PFSK-1 (cell line): ENCODE data around the gene TMEM82.

Experiments used
- FOXP2 ChIP-seq: optimal IDR thresholded peaks from 2 replicates; pipeline ENCODE3; 2011; ENCODE audit warnings: borderline replicate concordance, control low read depth, inconsistent platforms; ENCODE audit not compliant: insufficient read depth; ENCODE audit errors: extremely low read length, extremely low read depth
- POLR2AphosphoS5 ChIP-seq: IDR thresholded peaks from 2 replicates; pipeline ENCODE4 v1.6.1; 2012; ENCODE audit warnings: low read depth, mild to moderate bottlenecking, control low read depth, low read length, moderate library complexity
- SIN3A ChIP-seq: IDR thresholded peaks from 2 replicates; pipeline ENCODE4 v1.6.1; 2012; ENCODE audit warnings: mild to moderate bottlenecking, low read length, moderate library complexity, borderline replicate concordance; ENCODE audit not compliant: insufficient read depth
- TAF1 ChIP-seq: IDR thresholded peaks from 2 replicates; pipeline ENCODE4 v1.6.1; 2012; ENCODE audit warnings: low read length, control low read depth, borderline replicate concordance; ENCODE audit not compliant: insufficient read depth
- TF ChIP-seq, protein P1 (sequence below), 2 experiments: IDR thresholded peaks; 2 replicates each; pipeline versions ENCODE4 v1.6.1 to v1.8.0; 2011 to 2012; ENCODE audit warnings: low read depth in 2 of 2, low read length in 2 of 2, control low read depth in 1 of 2, inconsistent platforms in 1 of 2, mild to moderate bottlenecking in 1 of 2, moderate library complexity in 1 of 2; ENCODE audit not compliant: insufficient read depth in 1 of 2

The TMEM82 gene

DNA sequence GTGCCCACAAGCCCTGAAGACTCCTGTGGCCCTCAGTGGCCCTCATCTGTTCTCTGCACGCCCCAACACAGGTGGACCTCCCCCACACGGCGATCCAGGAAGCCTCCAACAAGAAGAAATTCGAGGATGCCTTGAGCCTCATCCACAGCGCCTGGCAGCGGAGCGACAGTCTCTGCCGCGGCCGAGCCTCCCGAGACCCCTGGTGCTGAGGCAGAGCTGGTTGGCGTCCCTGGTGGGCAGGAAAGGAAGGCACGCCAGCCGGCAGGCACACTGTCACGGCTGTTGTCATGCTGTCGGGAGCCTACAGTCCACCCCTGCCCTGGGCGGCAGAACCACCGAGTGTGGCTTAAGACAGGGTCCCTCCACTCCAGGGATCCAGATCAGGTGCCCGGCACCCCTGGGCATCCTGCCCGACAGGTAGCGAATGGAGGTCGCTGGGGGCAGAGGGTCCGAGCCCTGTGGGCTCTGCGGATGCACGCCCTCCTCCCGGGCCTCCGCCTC, 8.5 kb upstream of the TMEM82 start:
- no peak for TF ChIP-seq FOXP2
- no peak for TF ChIP-seq SIN3A
- no peak for TF ChIP-seq POLR2AphosphoS5
- TF ChIP-seq, protein P1, sequence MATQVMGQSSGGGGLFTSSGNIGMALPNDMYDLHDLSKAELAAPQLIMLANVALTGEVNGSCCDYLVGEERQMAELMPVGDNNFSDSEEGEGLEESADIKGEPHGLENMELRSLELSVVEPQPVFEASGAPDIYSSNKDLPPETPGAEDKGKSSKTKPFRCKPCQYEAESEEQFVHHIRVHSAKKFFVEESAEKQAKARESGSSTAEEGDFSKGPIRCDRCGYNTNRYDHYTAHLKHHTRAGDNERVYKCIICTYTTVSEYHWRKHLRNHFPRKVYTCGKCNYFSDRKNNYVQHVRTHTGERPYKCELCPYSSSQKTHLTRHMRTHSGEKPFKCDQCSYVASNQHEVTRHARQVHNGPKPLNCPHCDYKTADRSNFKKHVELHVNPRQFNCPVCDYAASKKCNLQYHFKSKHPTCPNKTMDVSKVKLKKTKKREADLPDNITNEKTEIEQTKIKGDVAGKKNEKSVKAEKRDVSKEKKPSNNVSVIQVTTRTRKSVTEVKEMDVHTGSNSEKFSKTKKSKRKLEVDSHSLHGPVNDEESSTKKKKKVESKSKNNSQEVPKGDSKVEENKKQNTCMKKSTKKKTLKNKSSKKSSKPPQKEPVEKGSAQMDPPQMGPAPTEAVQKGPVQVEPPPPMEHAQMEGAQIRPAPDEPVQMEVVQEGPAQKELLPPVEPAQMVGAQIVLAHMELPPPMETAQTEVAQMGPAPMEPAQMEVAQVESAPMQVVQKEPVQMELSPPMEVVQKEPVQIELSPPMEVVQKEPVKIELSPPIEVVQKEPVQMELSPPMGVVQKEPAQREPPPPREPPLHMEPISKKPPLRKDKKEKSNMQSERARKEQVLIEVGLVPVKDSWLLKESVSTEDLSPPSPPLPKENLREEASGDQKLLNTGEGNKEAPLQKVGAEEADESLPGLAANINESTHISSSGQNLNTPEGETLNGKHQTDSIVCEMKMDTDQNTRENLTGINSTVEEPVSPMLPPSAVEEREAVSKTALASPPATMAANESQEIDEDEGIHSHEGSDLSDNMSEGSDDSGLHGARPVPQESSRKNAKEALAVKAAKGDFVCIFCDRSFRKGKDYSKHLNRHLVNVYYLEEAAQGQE (IDR thresholded peaks at IDR 0.05; ENCODE audit: insufficient read depth in 1 of 2, low read depth in 2 of 2, low read length in 2 of 2), result no peak
- TF ChIP-seq TAF1, result no peak

DNA sequence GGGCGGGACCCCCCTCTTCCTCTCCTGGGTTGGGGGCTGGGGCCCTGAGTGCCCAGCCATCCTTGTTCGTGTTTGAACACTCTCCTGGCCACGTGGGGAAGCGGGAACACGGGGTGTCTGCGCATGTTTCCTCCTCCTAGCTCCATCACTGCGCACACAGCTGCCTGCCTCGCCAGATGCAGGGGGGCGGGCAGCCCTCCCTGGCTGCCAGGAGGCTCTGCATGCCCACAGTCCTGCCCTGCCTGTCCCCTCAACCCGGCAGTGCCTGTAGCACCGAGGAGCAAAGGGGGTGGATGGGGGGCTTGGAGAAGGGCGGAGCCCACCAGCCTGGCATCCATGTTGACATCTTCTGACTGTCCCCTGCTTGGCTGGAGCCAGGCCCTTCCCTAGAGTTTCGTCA, 8.0 kb upstream of the TMEM82 start:
- TF ChIP-seq TAF1 (no peak), FOXP2 (no peak), POLR2AphosphoS5 (no peak), SIN3A (no peak)
- TF ChIP-seq, protein P1 (IDR thresholded peaks at IDR 0.05; ENCODE audit: insufficient read depth in 1 of 2, low read depth in 2 of 2, low read length in 2 of 2), result no peak

DNA sequence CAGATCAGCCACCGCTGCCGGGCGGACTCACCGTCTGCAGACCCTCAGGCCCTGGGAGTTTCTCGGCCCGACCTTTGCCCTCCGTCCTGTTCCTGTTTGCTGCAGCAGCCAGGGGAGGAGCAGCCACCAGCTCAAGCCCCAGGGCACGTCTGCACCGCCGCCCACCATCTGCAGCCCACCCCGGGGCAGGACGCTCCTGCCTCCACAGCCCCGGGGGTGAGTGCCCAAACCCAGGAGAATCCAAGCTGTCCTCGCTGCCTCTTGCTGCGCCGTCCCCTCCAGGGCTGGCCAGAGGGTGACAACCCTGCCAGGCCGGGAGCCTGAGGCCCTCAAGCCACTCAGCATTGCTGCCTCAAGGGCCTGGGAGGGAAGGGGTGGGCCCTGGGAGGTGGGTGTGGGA, 7.4 kb upstream of the TMEM82 start:
- TF ChIP-seq, protein P1 (IDR thresholded peaks at IDR 0.05; ENCODE audit: insufficient read depth in 1 of 2, low read depth in 2 of 2, low read length in 2 of 2), result no peak
- TF ChIP-seq FOXP2 (no peak), SIN3A (no peak), POLR2AphosphoS5 (no peak), TAF1 (no peak)

DNA sequence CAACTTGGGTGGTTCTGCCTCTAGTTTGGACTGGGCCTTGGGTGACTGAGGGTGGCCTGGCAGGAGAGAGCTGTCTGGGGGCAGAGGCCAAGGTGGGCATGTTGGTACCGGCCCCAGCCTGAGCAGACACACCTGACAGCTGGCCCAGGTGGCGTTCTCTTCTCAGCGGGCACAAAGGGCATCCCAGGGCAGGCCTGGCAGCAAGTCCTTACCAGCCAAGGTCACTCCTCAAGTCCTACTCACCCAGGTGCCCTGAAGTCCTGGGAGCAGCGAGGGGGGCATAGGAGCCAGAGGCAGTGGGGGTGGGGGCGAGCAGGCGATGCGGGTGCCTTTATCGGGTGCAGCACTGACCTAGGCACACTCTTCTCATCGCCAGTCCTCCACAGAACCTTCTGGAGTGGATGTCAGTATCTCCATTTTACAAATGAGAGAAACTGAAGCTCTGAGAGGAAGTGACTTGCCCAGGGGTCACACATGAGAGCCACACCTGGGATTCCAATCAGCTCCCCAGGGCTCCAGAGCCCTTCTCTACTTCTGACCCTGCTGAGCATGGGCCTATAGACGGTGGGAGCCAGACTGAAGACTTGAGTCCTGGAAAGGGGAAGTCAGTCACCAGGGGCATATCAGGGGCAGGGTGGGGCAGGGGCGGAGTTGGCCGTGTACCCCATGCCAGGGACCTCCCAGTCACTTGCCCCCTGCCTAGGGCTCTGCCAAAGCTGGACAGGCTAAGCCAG, 6.8 kb upstream of the TMEM82 start:
- no peak for TF ChIP-seq SIN3A
- no peak for TF ChIP-seq FOXP2
- TF ChIP-seq, protein P1 (IDR thresholded peaks at IDR 0.05; ENCODE audit: insufficient read depth in 1 of 2, low read depth in 2 of 2, low read length in 2 of 2), result no peak
- TF ChIP-seq TAF1, result no peak
- no peak for TF ChIP-seq POLR2AphosphoS5
